ENCODE measurements around the gene BCOR. TPM values are rescaled to one million over a fixed set of nuclear protein-coding genes. Genes with fewer than 3 reads are reported as not detected.
A peak's percentile ranks its signal among the peaks of the same experiment; 100 is the strongest.

The BCOR gene
- total and polyA plus RNA-seq, 4 donors: 5.6 to 23.0 (median 11.0) TPM

DNA sequence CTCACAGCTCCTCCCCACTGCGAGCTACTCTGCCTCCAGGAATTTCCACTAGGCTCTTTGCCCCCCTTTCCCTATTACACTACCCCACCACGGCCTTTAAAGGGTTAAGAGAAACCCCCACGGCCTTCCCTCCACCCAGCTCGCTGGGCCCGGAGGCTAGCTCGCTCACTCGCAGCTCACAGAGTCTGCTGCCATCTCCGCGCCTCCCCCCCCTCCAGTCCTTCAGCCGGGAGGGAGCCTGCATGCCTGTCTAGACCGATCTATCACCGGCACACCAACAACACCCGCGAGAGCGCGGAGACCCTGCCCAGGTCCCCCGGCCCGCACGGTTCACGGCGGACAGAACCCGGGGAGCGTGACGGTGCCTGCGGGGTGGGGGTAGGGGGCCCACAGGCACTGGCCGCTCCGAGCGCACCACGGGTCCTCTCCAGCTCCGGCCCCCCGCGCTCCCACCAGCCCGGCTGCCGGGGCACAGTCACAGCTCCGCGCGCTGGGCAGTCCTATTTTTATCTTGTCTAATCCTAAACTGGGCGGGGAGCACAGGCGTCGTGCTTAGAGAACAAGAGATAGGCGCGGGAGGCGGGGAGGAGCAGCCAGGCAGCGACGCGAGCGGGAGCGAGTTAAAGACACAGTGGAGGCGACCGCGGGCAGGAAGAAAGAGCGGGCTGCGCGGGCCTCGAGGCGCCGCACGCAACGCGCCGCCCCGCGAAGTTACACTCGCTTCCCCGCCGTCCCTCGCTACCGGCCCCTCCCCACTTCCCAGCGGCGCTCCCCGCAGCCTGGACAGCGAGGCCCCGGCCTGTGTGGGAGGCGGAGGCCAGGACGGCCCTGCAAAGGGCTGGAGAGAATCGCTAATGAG is 3.5 kb downstream of the BCOR start:
- H3K9me3 ChIP-seq (ENCODE audit: control insufficient read depth in 4 of 4, low read length in 3 of 4): no peaks in the 10 kb centered on the region
- WGBS: 2% methylated on average over 76 of the region's 76 CpGs
- no peaks in the 10 kb centered on the region for H3K36me3 ChIP-seq (ENCODE audit: control insufficient read depth in 4 of 4, insufficient read depth in 3 of 4, low read depth in 1 of 4, low read length in 3 of 4)
- TF ChIP-seq, protein P1, sequence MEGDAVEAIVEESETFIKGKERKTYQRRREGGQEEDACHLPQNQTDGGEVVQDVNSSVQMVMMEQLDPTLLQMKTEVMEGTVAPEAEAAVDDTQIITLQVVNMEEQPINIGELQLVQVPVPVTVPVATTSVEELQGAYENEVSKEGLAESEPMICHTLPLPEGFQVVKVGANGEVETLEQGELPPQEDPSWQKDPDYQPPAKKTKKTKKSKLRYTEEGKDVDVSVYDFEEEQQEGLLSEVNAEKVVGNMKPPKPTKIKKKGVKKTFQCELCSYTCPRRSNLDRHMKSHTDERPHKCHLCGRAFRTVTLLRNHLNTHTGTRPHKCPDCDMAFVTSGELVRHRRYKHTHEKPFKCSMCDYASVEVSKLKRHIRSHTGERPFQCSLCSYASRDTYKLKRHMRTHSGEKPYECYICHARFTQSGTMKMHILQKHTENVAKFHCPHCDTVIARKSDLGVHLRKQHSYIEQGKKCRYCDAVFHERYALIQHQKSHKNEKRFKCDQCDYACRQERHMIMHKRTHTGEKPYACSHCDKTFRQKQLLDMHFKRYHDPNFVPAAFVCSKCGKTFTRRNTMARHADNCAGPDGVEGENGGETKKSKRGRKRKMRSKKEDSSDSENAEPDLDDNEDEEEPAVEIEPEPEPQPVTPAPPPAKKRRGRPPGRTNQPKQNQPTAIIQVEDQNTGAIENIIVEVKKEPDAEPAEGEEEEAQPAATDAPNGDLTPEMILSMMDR (IDR thresholded peaks at IDR 0.05; ENCODE audit: low read depth, low read length, missing input control): no peak
- no peak for TF ChIP-seq NR2F2 (IDR thresholded peaks at IDR 0.05)
- TF ChIP-seq RAD21 (IDR thresholded peaks at IDR 0.05): peak in 1 of 2 donors; percentile 29
- TF ChIP-seq JUND (IDR thresholded peaks at IDR 0.05): no peak
- no peak for TF ChIP-seq RXRA (IDR thresholded peaks at IDR 0.05)
- TF ChIP-seq, protein P2, sequence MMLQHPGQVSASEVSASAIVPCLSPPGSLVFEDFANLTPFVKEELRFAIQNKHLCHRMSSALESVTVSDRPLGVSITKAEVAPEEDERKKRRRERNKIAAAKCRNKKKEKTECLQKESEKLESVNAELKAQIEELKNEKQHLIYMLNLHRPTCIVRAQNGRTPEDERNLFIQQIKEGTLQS (IDR thresholded peaks at IDR 0.05): no peak
- peaks cover 14 to 49% (median 18%) of the 10 kb centered on the region in 4 donors for H3K4me1 ChIP-seq (ENCODE audit: control insufficient read depth in 4 of 4, insufficient read depth in 4 of 4, low read length in 3 of 4)
- no peak overlapping the region for H3K9ac ChIP-seq (ENCODE audit: low read depth in 1 of 2, low read length in 2 of 2)
- DNase-seq (ENCODE audit: low spot score): peak; percentile 53
- H3K4me3 ChIP-seq (ENCODE audit: low read depth in 1 of 3, low read length in 3 of 3): peak overlapping the region; percentile 53 to 92 (median 70)
- no peaks in the 10 kb centered on the region for H3K27me3 ChIP-seq (ENCODE audit: control insufficient read depth in 4 of 4, insufficient read depth in 4 of 4, low read length in 3 of 4)
- peak overlapping the region; percentile 54 to 79 for H3K27ac ChIP-seq (ENCODE audit: low read depth in 1 of 2, low read length in 2 of 2)

DNA sequence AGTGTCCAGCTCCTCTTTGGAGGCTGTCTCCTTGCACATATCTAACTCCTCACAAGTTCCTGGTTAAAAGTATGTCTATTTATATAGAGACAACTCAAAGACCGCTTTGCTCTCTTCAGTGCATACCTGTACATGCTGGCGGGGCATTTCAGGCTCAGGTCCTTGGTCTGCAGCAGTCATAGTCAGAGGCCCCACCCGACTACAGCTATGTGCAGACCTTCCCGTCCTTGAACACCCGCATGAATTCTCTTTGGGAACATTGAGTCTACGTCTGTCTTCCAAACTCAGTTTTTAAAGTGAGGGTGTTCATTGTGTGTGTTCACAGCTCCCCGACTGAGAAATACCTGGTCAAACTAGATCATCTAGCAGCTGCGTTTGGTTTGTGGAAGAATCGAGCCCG is 4.2 kb downstream of the BCOR start:
- H3K27ac ChIP-seq (ENCODE audit: low read depth in 1 of 2, low read length in 2 of 2): no peak overlapping the region
- WGBS: 76% methylated on average over 10 of the region's 10 CpGs
- H3K9ac ChIP-seq (ENCODE audit: low read depth in 1 of 2, low read length in 2 of 2): no peak overlapping the region
- H3K27me3 ChIP-seq (ENCODE audit: control insufficient read depth in 4 of 4, insufficient read depth in 4 of 4, low read length in 3 of 4): no peaks in the 10 kb centered on the region
- no peak for TF ChIP-seq HNF4A (conservative IDR thresholded peaks at IDR 0.05)
- TF ChIP-seq HNF4G (IDR thresholded peaks at IDR 0.05): no peak
- no peak for TF ChIP-seq JUND (IDR thresholded peaks at IDR 0.05)
- no peak for TF ChIP-seq MAX (IDR thresholded peaks at IDR 0.05)
- no peak for TF ChIP-seq RAD21 (IDR thresholded peaks at IDR 0.05)
- TF ChIP-seq NR2F2 (IDR thresholded peaks at IDR 0.05): no peak
- no peak for TF ChIP-seq REST (IDR thresholded peaks at IDR 0.05)
- no peak for TF ChIP-seq FOXA2 (IDR thresholded peaks at IDR 0.05)
- TF ChIP-seq GABPA (IDR thresholded peaks at IDR 0.05 in 1 of 2, conservative IDR thresholded peaks at IDR 0.05 in 1 of 2): no peak
- no peak for TF ChIP-seq FOXA1 (IDR thresholded peaks at IDR 0.05)
- TF ChIP-seq RXRA (IDR thresholded peaks at IDR 0.05): no peak
- H3K9me3 ChIP-seq (ENCODE audit: control insufficient read depth in 4 of 4, low read length in 3 of 4): no peaks in the 10 kb centered on the region
- H3K36me3 ChIP-seq (ENCODE audit: control insufficient read depth in 4 of 4, insufficient read depth in 3 of 4, low read depth in 1 of 4, low read length in 3 of 4): no peaks in the 10 kb centered on the region
- peaks cover 16 to 53% (median 22%) of the 10 kb centered on the region in 4 donors for H3K4me1 ChIP-seq (ENCODE audit: control insufficient read depth in 4 of 4, insufficient read depth in 4 of 4, low read length in 3 of 4)
- peak overlapping the region in 1 of 3 donors; percentile 92 for H3K4me3 ChIP-seq (ENCODE audit: low read depth in 1 of 3, low read length in 3 of 3)
- DNase-seq (ENCODE audit: low spot score): no peak
